Fibroblast of lung (primary cell): ENCODE results near the gene GMPPB. TPM values are rescaled to one million over a fixed set of nuclear protein-coding genes. Genes with fewer than 3 reads are reported as not detected.
"Not testable (repeated sequence)": the region's sequence is repeated elsewhere in the genome, so short reads cannot be mapped to it uniquely, and the experiment has no call there.

Experiments used
- DNase-seq, 2 donors: peaks; one replicate each; pipeline versions ENCODE4 v3.0.0 to v3.0.0-alpha.2; 2010; ENCODE audit warnings: low read depth in 2 of 2
- H2AFZ ChIP-seq: 2 replicates; pipeline ENCODE4 v1.5.1; 2012; ENCODE audit warnings: low read length, control low read depth, inconsistent platforms
- H3K27ac ChIP-seq: 2 replicates; pipeline ENCODE4 v1.5.1; 2011; ENCODE audit warnings: low read length, control low read depth; ENCODE audit not compliant: insufficient read depth
- H3K27me3 ChIP-seq: 2 replicates; pipeline ENCODE4 v1.5.1; 2011; ENCODE audit warnings: mild to moderate bottlenecking, low read length; ENCODE audit not compliant: control insufficient read depth, insufficient read depth
- H3K36me3 ChIP-seq: 2 replicates; pipeline ENCODE4 v1.5.1; 2011; ENCODE audit warnings: low read length; ENCODE audit not compliant: control insufficient read depth, insufficient read depth
- H3K4me1 ChIP-seq: 2 replicates; pipeline ENCODE4 v1.5.1; 2011; ENCODE audit warnings: low read length; ENCODE audit not compliant: control insufficient read depth, insufficient read depth; ENCODE audit errors: extremely low read depth
- H3K4me2 ChIP-seq: 2 replicates; pipeline ENCODE4 v1.5.1; 2011; ENCODE audit warnings: low read length, control low read depth; ENCODE audit not compliant: insufficient read depth; ENCODE audit errors: extremely low read depth
- H3K4me3 ChIP-seq, 4 experiments: fragments of 200-600 bp in 1 of 4; sonication (generic) in 1 of 4; replicated peaks in 1 of 4; 2 replicates each; pipeline ENCODE4 v1.5.1; 2011 to 2016; ENCODE audit warnings: low read length in 4 of 4, low read depth in 3 of 4, mild to moderate bottlenecking in 3 of 4, control low read depth in 2 of 4, inconsistent platforms in 1 of 4, mixed read lengths in 1 of 4; ENCODE audit not compliant: insufficient read depth in 1 of 4; ENCODE audit errors: control extremely low read depth in 1 of 4
- H3K79me2 ChIP-seq: 2 replicates; pipeline ENCODE4 v1.5.1; 2012; ENCODE audit warnings: mild to moderate bottlenecking, low read length, inconsistent platforms; ENCODE audit not compliant: control insufficient read depth, insufficient read depth
- H3K9ac ChIP-seq: 2 replicates; pipeline ENCODE4 v1.5.1; 2011; ENCODE audit warnings: mild to moderate bottlenecking, low read length, control low read depth; ENCODE audit not compliant: insufficient read depth
- H3K9me3 ChIP-seq: 2 replicates; pipeline ENCODE4 v1.5.1; 2012; ENCODE audit warnings: low read depth, low read length; ENCODE audit not compliant: control insufficient read depth, insufficient read depth
- H4K20me1 ChIP-seq: 2 replicates; pipeline ENCODE4 v1.5.1; 2011; ENCODE audit warnings: low read length; ENCODE audit not compliant: control insufficient read depth, insufficient read depth; ENCODE audit errors: extremely low read depth
- CTCF ChIP-seq, 2 donors: IDR thresholded peaks in 1 of 2; conservative IDR thresholded peaks in 1 of 2; 1 replicate in 1 of 2; 2 replicates in 1 of 2; pipeline ENCODE4 v1.5.1; 2011 to 2012; ENCODE audit warnings: low read length in 2 of 2, control low read depth in 1 of 2, inconsistent platforms in 1 of 2, low read depth in 1 of 2, mild to moderate bottlenecking in 1 of 2
- EZH2 ChIP-seq: IDR thresholded peaks from 2 replicates; pipeline ENCODE4 v1.5.1; 2012; ENCODE audit warnings: low read length, control low read depth, mild to moderate bottlenecking; ENCODE audit errors: missing control alignments
- polyA plus RNA-seq, 2 donors: library from polyadenylated mRNA; depleted of rRNA in 1 of 2; stranded (reverse) in 1 of 2; unstranded in 1 of 2; fragments of >200 nt; gene quantifications; 2 replicates each; pipeline ENCODE4 v1.2.1, GENCODE V29; 2011 to 2012; ENCODE audit warnings: missing spikeins in 1 of 2
- total RNA-seq: library from RNA; depleted of rRNA; stranded (reverse); fragments of >200 nt; gene quantifications from 2 replicates; pipeline ENCODE4 v1.2.1, GENCODE V29; 2014

Gene GMPPB
- total and polyA plus RNA-seq, 2 donors (not counting 1 experiment from before 2014, with no cell fraction given), result 13.7 to 14.4 TPM

- TF ChIP-seq EZH2, result no peak
- no peak for TF ChIP-seq CTCF (conservative IDR thresholded peaks at IDR 0.05 in 1 of 2, IDR thresholded peaks at IDR 0.05 in 1 of 2; ENCODE audit: low read depth in 1 of 2, low read length in 2 of 2)
- H3K27me3 ChIP-seq, result no peaks in the 10 kb centered on the region
- peaks cover 1% of the 10 kb centered on the region for H4K20me1 ChIP-seq
- no peak overlapping the region for H3K27ac ChIP-seq
- no peak overlapping the region for H2AFZ ChIP-seq
- no peaks in the 10 kb centered on the region for H3K9me3 ChIP-seq
- peaks cover 29% of the 10 kb centered on the region for H3K79me2 ChIP-seq
- no peaks in the 10 kb centered on the region for H3K4me1 ChIP-seq
- no peak overlapping the region for H3K4me2 ChIP-seq
- no peak overlapping the region for H3K4me3 ChIP-seq
- DNase-seq, result peak in 1 of 2 donors; percentile 48
- no peak overlapping the region for H3K9ac ChIP-seq
- peaks cover 3% of the 10 kb centered on the region for H3K36me3 ChIP-seq
Observed at GRCh38 chr3:49750056-49750455, 26.3 kb upstream of the GMPPB start.

GRCh38 chr3:49748874-49749273 lies 25.1 kb upstream of the GMPPB start:
- H3K27me3 ChIP-seq, H3K36me3 ChIP-seq, H4K20me1 ChIP-seq, H3K4me1 ChIP-seq, DNase-seq, H2AFZ ChIP-seq, H3K27ac ChIP-seq, H3K4me2 ChIP-seq, H3K9me3 ChIP-seq, H3K9ac ChIP-seq, H3K4me3 ChIP-seq: not testable (repeated sequence)
- H3K79me2 ChIP-seq, result peaks cover 22% of the 10 kb centered on the region

- Histone ChIP-seq H3K4me2 (no peak overlapping the region), H3K27ac (no peak overlapping the region), H3K4me1 (no peaks in the 10 kb centered on the region), H3K9me3 (no peaks in the 10 kb centered on the region), H3K79me2 (peaks cover 17% of the 10 kb centered on the region), H4K20me1 (peaks cover 1% of the 10 kb centered on the region), H3K9ac (no peak overlapping the region), H3K27me3 (no peaks in the 10 kb centered on the region), H3K4me3 (no peak overlapping the region), H2AFZ (no peak overlapping the region), H3K36me3 (peaks cover 3% of the 10 kb centered on the region)
- no peak for TF ChIP-seq CTCF (conservative IDR thresholded peaks at IDR 0.05 in 1 of 2, IDR thresholded peaks at IDR 0.05 in 1 of 2; ENCODE audit: low read depth in 1 of 2, low read length in 2 of 2)
- no peak for TF ChIP-seq EZH2
- DNase-seq, result peak; percentile 19 to 94
Observed at GRCh38 chr3:49747792-49748480, 24.2 kb upstream of the GMPPB start.
